HEK293 (cell line): Measurements from ENCODE around the gene KCNJ9.

Experiments used
- BCL11A ChIP-seq: fragments of 450-650 bp; formaldehyde crosslinking; IDR thresholded peaks from 2 replicates; pipeline ENCODE4 v1.5.1; 2016; ENCODE audit warnings: low read depth, missing biosample characterization, missing genetic modification characterization
- KLF16 ChIP-seq: fragments of 450-650 bp; formaldehyde crosslinking; IDR thresholded peaks from 2 replicates; pipeline ENCODE4 v1.5.1; 2017; ENCODE audit warnings: missing biosample characterization, missing genetic modification characterization
- TCF7L2 ChIP-seq: IDR thresholded peaks from 2 replicates; pipeline ENCODE4 v1.6.1; 2011; ENCODE audit warnings: low read depth, mild to moderate bottlenecking, inconsistent platforms, low read length, moderate library complexity, borderline replicate concordance
- YY1 ChIP-seq: fragments of 450-650 bp; formaldehyde crosslinking; IDR thresholded peaks from 2 replicates; pipeline ENCODE4 v1.5.1; 2018; ENCODE audit warnings: missing biosample characterization, missing genetic modification characterization
- ZBTB7A ChIP-seq: fragments of 450-650 bp; formaldehyde crosslinking; IDR thresholded peaks from 2 replicates; pipeline ENCODE4 v1.5.1; 2016; ENCODE audit warnings: low read depth, missing biosample characterization, missing genetic modification characterization
- ZNF2 ChIP-seq: fragments of 450-650 bp; formaldehyde crosslinking; IDR thresholded peaks from 2 replicates; pipeline ENCODE4 v1.5.1; 2016; ENCODE audit warnings: missing biosample characterization, missing genetic modification characterization
- ZNF548 ChIP-seq: fragments of 450-650 bp; formaldehyde crosslinking; IDR thresholded peaks from 2 replicates; pipeline ENCODE4 v1.5.1; 2016; ENCODE audit warnings: missing biosample characterization, missing genetic modification characterization
- TF ChIP-seq, protein P1 (sequence below): fragments of 450-650 bp; formaldehyde crosslinking; IDR thresholded peaks from 2 replicates; pipeline ENCODE4 v1.5.1; 2016; ENCODE audit warnings: missing biosample characterization, missing genetic modification characterization

DNA sequence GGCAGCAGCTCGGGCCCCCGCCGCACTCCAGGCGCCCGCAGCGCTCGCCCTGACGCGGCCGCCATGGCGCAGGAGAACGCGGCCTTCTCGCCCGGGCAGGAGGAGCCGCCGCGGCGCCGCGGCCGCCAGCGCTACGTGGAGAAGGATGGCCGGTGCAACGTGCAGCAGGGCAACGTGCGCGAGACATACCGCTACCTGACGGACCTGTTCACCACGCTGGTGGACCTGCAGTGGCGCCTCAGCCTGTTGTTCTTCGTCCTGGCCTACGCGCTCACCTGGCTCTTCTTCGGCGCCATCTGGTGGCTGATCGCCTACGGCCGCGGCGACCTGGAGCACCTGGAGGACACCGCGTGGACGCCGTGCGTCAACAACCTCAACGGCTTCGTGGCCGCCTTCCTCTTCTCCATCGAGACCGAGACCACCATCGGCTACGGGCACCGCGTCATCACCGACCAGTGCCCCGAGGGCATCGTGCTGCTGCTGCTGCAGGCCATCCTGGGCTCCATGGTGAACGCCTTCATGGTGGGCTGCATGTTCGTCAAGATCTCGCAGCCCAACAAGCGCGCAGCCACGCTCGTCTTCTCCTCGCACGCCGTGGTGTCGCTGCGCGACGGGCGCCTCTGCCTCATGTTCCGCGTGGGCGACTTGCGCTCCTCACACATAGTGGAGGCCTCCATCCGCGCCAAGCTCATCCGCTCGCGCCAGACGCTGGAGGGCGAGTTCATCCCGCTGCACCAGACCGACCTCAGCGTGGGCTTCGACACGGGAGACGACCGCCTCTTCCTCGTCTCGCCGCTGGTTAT is 2.8 kb downstream of the KCNJ9 start:
- TF ChIP-seq, protein P1, sequence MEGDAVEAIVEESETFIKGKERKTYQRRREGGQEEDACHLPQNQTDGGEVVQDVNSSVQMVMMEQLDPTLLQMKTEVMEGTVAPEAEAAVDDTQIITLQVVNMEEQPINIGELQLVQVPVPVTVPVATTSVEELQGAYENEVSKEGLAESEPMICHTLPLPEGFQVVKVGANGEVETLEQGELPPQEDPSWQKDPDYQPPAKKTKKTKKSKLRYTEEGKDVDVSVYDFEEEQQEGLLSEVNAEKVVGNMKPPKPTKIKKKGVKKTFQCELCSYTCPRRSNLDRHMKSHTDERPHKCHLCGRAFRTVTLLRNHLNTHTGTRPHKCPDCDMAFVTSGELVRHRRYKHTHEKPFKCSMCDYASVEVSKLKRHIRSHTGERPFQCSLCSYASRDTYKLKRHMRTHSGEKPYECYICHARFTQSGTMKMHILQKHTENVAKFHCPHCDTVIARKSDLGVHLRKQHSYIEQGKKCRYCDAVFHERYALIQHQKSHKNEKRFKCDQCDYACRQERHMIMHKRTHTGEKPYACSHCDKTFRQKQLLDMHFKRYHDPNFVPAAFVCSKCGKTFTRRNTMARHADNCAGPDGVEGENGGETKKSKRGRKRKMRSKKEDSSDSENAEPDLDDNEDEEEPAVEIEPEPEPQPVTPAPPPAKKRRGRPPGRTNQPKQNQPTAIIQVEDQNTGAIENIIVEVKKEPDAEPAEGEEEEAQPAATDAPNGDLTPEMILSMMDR = peak; percentile 60
- TF ChIP-seq ZBTB7A (no peak), ZNF548 (tag by site-specific recombination) (no peak), TCF7L2 (no peak), ZNF2 (no peak), BCL11A (tag by site-specific recombination) (no peak), KLF16 (tag by site-specific recombination) (no peak), YY1 (tag by site-specific recombination) (no peak)
